NOMO-1 treated with dmso at 0.1 percent for 144 hours (cell line): ENCODE data around the gene KIF1A.

Experiments
- DNase-seq: peaks from one replicate; lab custom pipeline; 2025; ENCODE audit not compliant: unreplicated experiment; lab: John Stamatoyannopoulos, UW

KIF1A gene

DNA sequence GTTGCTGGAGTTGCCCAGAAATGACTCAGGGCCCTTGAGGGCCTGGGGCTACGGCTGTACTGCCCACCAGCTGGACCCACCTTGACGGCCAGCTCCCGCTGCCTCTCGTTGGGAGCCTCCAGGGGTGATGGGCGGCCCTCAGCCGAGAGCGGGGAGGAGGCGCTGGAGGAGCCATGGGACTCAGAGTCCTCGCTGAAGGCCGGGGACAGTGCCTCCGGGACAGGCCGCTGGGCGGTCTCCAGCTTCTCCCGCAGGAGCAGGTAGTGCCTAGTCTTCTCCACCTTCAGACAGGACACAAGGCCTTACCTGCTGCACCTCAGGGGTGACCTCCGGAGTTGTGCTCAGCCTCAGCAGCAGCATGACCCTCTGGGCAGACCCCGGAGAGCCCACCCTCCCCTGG, 97.6 kb downstream of the KIF1A start:
- no peak for DNase-seq

- no peak for DNase-seq
Measured at GRCh38 chr2:240721596-240722180, 98.3 kb downstream of the KIF1A start.

DNA sequence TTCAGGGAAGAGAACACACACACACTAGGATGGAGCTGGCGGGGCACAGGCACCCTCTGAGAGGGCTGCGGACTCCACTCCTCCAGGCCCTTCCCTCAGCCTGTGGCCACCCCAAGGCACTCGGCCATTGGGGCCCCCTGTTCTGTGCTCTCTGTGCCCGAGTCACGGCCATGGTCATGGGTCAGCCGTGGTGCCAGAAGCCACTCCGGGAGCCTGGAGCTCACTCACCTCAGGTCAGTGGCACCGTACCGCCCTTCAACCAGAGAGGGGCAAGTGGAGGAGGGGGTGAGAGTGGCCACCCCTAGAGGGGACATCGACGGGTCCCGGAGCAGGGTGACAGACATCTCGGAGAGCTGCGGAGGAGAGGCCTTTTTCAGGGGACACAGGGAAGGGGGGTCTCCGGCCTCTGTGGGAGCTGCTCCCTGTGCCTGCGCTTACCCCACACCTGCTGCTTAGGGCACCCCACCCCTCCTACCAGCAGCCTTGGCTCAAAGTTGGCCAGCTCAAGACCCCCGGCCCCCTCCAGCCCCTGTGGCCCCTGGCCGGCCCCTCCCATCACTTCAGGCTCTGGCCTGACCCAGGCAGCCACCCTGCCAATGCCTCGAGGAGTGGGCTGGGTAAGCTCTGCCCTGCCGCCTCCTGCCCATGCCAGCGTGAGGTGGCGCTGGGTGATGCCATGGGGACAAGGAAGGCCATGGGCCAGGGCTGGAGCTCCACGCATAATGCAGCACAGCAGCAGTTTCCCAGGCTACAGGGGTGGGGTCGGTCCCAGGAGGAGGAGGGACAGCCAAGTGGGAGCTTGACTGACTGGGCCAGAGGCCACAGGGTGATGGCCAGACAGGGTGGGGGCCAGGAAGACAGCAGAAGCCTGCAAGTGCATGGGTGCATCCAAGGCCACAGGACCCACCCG, 99.1 kb downstream of the KIF1A start:
- DNase-seq, result no peak

GRCh38 chr2:240719676-240720545, 100.1 kb downstream of the KIF1A start:
- DNase-seq, result no peak

- DNase-seq, result no peak
Measured at GRCh38 chr2:240718896-240719490, 101.0 kb downstream of the KIF1A start.

DNA sequence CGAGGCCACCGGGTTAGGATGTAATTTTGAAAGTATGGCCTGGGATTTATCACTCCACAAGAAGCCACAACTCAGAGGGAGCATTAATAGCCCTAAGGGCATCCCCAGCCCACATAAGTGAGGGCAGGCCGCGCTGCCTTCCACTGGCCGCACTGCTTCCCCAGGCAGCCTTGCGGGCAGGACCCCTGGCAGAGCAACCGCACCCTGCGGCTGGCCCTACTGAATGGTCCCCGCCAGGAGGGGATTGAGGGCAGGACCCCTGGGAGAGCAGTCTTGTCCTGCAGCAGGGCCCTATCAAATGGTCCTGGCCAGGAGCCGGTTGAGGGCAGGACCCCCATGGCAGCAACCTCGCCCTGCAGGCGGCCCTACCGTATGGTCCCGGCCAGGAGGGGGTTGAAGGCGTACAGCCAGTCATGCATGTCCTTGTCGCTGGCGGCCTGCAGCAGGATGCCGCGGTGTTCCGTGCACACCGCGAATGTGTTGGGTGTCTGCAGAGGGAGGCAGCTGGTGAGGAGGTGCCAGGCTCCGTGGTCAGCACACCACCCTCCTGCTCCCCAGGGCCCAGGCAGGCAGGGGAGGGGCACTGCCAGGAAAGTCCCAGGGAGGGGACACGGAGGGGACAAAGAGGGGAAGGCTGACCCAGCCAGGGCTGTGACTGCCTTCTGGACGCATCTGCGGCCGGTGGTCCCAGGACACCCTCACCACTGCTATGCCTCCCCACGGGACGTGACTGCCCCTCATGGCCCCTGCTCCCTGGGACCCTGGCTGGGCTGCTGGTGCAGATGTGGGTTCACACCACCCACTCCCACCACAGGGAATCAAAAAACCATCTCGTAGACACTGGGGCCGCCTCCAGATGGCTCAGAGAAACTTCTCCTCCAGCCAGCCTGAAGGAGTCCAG, 102.1 kb downstream of the KIF1A start:
- DNase-seq, result no peak

DNA sequence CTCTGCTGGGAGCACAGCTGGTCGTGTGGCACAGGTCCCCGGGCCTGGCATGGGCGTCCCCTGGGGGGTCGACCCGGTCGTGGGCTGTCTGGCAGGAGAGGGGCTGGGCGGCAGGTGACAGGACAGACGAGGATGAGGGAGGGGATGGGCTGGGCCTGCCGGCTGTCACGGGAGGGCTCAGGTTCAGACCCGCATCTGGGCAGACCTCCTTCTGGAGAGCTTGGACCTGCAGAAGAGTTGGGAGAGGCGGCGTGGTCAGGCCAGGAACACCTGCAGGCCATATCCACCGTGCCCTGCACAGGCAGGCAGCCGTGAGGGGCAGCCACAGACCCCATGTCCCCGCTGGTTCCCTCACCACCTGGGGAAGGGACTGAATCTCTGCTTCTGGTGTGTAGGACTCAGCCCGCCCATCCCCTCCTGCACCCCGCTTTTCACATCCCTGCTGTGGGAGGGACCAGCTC, 102.8 kb downstream of the KIF1A start:
- no peak for DNase-seq

- DNase-seq, result no peak
Measured at GRCh38 chr2:240716130-240716798, 103.8 kb downstream of the KIF1A start.

GRCh38 chr2:240714747-240715725, 105.0 kb downstream of the KIF1A start:
- DNase-seq, result no peak

- DNase-seq, result no peak
Measured at GRCh38 chr2:240713928-240714746, 105.9 kb downstream of the KIF1A start.

DNA sequence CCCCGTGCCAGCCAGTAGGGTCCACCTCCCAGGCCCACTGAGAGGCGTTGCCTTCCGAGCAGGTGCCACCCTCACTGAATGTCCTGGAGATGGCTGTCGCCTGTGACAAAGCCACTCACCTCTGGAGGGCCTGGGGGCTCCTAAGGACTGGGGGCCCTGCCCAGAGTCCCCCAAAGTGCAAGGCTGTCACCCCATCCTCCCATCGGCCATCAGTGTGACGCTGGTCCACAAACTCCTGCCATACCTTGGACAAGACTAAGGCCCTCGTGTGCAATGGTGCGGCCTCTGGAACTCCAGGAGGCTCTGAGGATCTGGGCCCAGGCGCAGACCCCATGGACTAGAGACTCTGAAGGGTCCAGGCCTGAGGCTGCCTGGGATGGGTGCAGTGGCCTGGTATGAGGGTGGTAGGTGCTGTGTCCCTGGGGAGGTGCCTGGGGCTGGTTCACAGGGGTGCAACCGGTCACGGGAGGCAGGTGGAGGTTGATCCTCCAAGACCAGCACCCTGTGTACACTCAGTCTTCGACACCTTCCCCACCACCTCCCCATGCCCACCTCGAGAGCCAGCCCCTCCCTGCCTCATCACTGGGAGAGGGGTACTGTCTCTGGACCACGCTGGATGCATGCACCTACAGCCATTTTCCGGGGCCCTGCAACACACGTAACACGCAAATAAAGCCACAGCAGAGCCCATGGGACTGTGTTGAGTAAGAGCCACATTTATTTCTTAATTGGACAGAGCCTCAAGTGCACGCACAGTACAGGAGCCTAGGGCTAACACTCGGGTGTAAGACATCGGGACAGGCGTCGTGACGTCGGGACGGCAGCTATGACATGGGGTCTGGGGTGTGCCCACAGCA, 106.7 kb downstream of the KIF1A start:
- DNase-seq, result no peak

DNA sequence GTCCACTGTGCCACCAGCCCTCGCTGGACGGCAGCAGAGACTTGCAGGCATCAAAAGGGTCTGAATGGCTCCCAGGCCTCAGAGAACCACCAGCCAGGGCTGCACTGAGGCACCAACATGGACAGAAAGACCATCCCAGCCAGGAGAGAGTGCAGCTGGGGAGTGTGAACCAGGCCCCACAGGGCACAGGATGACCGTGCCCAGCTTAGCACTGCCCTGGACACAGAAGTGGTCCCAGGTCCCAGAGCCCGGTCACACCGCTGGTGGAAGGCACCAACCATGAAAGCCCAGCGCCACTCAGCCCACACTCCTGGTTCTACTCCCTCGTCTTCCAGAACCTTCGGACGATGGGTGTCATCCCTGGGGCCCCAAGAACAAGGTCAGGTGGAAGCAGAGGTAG, 107.9 kb downstream of the KIF1A start:
- no peak for DNase-seq

DNA sequence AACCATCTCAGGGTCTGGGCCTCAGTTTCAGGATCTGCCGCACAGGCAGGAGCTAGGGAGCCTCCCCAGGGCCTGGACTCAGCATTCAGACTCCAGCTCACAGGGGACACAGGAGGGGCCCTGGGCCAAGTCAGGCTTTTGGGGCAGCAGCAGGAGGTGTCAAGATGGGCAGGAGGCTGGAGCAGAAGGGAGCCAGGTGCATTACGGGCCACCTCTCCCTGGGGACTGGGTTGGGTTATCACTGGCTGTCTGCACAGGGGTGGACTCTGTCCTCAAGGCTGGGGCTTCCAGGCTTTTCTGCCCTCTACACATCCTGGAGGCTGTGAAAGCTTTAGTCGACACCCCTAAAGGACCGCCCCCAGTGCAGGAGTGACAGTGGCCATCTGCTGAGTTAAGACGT, 108.3 kb downstream of the KIF1A start:
- no peak for DNase-seq

DNA sequence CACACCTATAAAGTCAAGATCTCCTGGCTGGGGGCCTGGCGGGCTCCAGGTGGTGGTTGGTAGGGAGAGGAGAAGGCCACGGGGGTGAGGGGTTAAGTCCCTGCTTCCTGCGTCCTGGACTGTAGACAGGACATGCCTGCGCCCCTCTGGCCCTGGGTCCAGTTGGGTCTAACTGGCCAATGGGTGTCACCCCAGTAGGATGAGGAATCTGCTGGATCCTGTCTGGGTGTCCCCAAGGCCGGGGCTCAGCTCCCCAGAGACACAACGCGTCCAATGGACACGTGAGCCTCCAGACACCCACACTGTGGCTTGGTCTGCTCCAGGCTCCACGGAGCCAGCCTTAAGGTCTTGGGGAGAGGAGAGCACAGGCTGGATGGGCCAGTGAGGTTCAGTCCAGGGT, 108.7 kb downstream of the KIF1A start:
- DNase-seq, result no peak

DNA sequence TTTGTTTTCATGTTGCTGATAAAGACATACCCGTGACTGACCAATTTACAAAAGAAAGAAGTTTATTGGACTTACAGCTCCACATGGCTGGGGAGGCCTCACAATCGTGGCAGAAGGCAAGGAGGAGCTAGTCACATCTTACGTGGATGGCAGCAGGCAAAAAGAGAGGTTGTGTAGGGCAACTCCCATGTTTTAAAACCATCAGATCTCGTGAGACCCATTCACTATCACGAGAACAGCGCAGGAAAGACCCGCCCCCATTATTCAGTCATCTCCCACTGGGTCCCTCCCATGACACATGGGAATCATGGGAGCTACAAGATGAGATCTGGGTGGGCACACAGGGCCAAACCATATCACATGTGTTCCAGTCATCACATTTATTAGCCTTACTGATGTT, 111.6 kb downstream of the KIF1A start:
- no peak for DNase-seq

DNA sequence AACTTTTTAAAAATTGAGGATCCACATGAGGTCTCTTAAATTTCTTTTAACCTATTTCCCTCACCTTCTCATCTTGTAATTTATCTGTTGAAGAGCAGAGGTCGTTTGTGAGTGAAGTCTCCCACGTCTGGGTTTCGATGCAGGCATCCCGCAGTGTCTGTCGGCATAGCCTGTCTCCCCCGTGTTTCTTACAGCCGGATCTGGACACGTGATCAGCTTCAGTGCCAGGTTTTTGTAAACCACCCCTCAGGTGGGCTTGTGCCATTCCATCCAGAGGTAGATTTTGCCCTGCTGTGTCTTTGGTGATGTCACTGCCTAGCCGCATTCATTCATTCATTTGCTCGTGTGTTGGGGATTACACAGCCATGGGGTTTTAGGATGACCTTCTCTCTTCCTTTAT, 112.2 kb downstream of the KIF1A start:
- no peak for DNase-seq
